HG03460 (cell line): ENCODE measurements around the gene PRR27.

Experiments used
- ATAC-seq: cut with Tn5 transposase; IDR thresholded peaks from one replicate; pipeline ENCODE4 v1.9.1; 2021; ENCODE audit not compliant: unreplicated experiment

Gene PRR27

DNA sequence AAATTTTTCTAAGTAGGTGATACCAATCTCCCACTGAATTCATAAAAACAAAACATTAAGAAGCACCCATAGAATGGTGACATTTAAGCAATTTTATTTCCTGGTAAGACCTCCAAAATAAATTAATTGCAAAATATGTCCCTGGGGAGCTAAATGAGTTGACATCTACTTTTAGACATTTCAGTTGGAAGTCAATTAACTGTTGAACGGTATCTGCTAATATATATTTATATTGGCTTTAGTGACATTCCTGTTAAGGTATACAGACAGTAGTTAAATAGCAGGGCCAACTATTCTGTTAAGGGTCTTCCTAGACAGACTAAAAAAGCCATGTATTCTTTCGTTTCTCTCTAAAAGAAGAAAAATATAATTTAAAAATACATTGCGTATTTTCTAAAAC is at the start of gene PRR27:
Gene PRR27 (plus strand): TSS at position 301 of the 400 bp plus-strand sequence. CDS start 139 bp downstream, outside the sequence.
- ATAC-seq = no peak

DNA sequence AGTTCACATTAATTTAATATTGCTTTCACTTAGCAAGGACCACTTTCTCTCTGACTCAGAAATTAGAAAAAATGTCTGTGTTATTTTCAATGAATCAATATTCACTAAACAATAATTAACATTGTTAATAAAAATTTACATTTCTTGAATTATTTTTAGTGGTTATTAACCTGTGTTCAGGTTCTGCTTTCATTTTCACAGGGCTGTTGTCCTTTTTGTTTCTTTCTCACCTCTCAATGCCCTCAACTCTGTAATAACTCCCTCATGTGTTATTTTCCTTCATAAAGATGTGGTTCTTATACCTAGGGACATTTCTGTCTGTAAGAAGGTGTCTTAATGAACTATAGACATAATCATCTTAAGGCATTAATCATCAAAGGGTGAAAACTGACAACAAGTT is 43.1 kb upstream of the PRR27 start:
- ATAC-seq = peak; percentile 86

DNA sequence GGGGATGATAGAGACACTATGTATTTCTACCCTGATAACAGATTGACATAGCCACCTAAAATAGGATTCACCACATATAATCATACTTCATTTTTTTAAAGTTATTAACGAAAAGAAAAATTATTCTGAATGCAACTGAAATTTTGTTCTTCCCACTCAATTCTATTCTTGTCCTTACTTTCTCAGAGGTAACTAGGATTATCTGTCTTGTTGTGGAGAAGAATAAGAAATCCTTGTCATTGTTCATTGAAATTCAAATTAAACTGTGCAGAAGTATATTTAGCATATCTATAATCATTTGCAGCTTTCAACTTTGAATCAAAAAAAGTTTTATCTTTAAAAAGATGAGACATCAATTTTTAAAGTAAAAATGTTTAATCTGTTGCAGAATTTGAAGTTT is 40.4 kb upstream of the PRR27 start:
- ATAC-seq = no peak

DNA sequence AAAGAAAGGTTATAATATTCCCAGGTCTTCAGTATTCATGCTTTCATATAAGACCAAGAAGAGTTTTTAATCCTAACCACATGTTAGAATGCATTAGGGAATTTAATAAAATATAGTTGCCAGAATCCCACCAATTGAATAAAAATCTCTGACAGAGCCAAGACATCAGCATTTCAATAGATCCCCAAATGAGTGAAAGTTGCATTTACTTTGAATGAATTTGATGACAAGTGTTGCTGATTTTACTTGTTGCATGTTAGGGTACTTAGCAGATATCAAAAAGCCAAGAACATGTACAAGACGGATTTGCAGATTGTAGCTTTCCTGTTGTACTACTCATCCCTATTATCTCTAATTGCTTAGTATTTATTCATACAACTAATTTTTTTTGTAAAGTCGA is 39.9 kb upstream of the PRR27 start:
- no peak for ATAC-seq

DNA sequence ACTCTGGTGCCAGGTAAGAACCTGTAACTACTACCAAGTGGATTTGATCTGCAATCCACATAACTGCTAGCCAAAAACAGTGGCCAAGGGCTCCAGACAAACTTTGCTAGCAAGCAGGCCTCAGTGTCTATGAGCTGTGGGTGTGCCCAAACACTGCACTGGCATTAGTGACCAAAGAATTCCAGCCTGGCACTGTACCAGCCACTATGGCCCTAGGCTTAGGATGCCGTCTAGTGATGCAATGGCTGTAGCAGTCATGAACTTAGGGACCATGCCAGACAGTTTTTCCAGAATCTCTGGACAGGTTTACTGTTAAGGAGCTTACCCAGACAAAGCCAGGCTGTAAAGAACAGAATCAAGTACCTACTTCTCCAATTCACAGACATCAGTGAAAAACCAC is 33.7 kb upstream of the PRR27 start:
- ATAC-seq = no peak

DNA sequence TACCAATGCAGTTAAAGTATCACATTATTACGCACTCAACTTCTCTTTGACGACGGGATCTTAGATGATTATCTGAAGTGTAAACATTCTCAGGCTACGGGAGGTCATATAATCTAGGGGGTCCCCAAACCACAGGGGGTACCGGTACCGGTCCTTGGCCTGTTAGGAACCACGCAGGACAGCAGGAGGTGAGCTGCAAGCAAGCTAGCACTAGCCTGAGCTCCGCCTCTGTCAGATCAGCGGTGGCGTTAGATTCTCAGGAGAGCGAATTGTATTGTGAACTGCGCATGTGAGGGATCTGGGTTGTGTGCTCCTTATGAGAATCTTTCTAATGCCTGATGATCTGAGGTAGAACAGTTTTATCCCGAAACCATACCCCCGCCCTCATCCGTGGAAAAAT is 20.6 kb upstream of the PRR27 start:
- ATAC-seq = no peak

DNA sequence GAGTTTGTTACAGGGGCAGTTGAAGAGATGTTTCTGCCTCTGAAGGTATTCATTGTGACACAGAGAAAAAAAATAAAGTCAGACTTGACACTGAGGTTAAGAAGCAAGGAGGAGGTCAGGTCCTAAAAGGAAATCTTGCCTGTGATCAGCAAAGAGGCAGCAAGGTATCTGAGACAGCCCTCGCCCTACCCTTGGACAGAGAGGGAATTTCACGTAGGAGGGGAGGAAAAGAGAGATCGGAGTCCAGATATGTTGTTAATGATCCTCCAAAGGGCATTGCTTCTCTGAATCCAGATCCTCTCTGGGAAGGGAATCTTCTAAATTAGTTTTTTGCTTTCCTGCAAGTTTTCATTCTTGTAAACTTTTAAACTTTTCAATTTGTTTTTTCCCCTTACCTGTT is 15.3 kb upstream of the PRR27 start:
- no peak for ATAC-seq

DNA sequence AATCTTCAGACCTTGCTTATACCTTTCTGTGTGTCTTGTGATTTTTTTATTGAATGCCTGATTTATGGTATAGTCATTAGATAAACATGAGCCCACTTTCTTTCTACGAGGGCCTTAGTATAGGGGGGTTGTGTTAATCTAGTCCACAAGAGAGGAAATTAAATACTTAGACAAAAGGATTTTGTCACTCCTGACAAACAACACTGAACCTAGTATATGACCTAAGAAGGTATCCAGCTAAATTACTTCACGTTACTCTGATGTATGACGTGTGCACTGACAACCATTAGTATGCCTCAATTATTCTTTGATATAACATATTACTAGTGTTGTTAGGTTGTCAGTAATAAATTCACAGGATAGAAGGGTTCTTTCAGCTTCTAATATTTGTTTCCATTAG is 2.8 kb upstream of the PRR27 start:
- no peak for ATAC-seq

DNA sequence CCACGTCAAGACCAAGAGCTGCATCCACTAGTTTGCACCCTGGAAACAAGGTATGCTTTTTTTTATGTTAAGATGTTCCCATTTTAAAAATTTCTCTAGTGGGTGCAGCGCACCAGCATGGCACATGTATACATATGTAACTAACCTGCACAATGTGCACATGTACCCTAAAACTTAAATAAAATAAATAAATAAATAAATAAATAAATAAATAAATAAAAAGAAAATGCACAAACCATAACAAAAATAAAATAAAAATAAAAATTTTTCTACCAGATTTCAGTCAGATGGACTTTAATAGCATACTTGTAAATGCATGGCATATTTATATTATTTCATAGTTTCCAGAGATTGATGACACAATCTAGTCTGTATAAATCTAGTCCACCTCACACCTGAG is 1.9 kb upstream of the PRR27 start:
- ATAC-seq = no peak

DNA sequence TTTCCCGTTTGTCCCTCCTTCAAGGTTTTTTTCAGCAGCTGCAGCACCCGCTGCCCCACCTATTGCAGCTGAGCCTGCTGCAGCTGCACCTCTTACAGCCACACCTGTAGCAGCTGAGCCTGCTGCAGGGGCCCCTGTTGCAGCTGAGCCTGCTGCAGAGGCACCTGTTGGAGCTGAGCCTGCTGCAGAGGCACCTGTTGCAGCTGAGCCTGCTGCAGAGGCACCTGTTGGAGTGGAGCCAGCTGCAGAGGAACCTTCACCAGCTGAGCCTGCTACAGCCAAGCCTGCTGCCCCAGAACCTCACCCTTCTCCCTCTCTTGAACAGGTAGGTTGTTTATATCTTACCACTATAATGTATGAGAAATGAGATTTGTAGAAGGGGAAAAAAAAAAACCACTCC is 4.5 kb downstream of the PRR27 start:
- no peak for ATAC-seq

DNA sequence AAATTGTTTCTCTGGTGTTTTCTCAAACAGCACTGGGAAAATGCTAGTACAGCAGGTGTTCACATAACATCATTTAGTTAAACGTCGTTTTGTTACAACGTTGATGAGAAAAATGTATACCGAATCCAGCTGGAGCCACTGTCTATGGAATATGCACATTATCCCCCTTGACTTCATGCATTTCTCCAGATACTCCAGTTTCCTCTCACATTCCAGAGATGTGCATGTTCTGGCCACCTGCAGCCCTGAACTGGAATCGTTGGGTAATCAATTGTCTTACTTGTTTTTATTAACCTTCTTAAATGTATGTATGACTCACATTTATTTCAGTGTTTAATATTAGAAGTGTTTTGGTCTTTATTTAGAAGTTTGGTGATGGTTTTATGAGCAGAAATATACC is 23.1 kb downstream of the PRR27 start:
- no peak for ATAC-seq

DNA sequence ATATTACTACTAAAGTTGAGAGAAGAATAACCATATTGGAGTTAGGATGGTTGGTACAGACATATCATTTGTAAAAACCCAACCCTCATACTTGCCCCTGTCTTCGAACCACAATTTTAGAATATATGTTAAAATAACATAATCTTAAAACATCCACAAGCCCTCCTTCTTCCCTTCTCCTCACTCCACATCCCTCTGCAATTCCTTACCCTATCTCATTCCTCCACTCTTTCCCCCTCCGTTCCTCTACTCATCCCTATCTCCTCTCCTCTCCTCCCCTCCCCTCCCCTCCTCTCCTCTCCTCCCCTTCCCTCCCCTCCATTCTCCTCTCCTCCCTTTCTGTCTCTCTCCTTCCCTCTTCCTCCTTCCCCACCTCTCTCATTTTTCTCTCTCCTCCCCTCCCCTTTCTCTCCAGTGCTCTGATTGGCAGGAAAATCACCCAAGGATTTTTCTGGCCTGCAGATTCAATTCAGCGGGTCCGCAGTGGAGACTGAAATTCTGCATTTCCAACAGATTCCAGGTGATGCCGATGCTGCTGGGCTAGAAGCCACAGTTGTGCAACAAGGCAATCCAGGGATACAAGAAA is 24.1 kb downstream of the PRR27 start:
- no peak for ATAC-seq

DNA sequence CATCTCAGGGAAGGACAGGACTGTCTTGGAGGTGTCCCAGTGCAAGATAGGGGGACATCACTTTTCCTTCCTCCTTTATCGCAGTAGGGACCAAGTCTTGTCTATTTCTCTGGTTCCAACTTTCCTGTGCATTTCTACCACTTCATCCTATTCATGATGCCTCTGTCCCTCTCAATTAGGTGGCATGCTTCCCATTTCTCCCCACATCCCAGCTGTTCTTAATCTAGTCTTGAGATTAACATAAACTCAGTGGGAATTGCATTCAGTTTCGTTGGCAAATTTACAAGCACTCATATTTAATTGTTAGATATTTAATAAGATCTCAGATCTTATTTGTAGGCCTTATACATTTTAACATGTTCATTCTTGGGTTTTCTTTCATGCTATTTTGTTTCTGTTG is 25.8 kb downstream of the PRR27 start:
- ATAC-seq = no peak

DNA sequence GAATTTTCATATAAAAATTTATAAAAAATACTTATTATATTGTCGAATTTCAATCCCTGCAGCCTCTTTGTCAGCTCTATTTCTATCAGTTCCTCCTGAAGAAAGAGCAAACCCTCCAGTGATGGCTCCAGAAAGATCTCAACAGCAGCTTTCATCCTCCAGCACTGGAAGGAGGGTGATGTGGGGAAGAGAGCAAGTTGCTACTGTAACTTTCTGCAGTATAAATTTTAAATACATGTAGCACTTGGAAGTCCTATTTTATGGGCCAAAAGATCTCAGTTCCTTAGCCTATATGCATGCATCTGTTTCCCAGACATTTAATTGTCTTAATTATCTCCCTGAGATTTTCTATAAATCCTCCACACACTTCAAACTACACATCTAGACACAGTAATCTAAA is 27.8 kb downstream of the PRR27 start:
- no peak for ATAC-seq

DNA sequence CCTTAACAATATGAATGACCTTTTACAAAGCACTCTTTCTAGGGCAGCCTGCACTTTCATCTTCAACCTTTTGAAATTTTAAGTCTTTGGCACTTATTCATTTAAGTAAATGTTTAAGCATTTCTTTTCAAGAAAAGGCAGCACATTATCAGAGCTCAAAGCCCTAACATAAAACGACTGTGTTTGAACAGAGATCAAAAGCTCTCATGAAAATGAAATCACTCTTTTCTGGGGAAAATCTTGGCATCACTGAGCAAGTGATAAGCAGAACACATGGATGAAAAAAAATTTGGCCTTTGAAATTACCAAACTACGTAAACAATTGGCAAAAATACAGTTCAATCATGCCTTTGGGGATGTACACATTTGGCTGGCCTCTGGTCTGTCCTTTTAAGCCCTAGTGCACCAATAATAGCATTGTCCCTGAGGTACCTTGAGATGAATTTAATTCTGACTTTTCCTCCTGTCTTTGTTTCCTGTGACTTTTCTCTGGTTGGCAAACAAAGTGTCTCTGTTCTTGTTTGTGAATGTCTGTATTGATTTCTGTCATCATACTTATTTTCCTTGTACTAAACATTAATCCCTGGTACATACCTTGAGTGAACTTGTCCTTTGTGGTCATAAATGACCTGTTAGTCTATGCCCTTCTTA is 28.6 kb downstream of the PRR27 start:
- no peak for ATAC-seq

DNA sequence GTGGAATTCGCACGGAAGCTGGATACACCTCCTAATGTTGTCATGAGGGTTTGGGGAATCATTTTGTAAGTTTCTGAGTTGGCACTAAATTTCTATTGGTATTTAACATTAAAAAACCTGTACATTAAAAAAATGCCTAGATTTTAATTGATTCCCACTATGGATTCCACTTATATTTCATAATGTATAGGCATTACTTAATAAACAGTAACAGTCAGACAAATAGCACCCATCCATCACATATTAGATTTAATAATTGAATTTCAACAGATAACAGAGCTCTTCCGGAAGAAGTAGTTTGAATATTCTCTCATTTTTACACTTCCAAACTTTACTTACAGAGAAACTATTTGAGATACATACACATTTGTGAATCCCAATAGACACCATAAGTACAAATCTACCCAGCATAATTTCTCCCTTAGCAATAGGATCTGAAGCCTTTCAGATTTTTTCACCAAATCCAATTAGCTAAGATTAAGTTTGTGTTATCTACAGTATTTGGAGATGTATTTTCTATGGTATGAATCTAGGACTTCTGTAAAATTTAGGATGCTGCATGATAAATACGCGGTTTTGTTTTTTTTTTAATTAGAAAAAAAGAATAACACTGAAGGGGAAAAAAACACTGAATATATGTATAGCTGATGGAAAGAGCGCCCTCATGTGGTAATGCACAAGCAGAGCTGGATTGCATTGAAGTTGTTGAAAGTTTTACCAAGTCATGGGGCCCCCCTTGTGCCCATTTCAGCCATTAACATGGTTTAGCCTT is 29.3 kb downstream of the PRR27 start:
- ATAC-seq = peak; percentile 79

DNA sequence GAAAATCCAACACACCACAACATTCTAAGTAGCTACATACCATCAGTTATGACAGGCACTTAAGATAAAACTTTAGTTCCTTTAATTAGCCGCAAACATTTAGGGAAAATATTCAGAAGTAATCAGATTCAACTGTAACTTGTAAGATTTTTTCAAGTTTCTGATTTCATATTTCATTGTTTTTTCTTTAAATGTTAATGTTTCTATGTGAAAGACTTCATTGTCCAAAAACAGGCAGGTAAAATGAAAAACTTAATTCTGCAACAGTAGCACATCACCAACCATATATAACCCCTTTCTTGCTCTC is 29.9 kb downstream of the PRR27 start:
- no peak for ATAC-seq

DNA sequence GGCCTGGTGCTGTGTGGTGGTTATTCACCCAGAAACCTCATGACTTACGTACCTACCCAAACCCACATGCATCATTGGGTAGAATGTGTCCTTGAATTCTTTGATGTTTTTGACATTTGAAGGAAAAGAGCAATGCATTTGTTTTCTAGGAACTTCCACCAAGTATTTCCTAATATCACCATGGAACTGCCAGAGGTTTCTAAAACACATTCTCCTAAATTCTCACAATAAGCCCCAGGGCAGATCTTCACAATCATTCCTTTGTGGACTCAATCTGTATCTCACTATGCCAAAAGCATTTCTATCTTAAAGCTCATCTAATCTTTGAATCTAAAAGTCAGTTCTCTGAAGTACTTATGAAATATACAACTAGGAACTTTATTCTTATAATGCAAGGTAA is 33.2 kb downstream of the PRR27 start:
- ATAC-seq = no peak

DNA sequence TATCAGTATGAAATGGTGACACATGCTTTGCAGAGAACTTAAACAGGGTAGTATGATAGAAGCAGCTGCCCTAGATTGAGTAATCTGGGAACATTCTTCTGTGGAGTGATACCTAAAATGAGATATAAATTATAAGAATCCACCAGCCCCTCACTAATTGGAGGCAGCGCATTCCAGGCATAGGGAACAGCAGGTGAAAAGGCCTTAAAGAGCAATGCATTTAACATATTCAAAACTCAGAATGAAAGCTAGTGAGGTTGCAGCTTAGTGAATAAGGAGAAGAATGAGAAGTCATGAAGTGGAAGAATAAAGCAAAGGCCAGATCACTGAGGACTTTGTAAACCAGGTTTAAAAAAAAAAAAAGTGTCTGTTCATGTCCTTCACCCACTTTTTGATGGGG is 36.5 kb downstream of the PRR27 start:
- no peak for ATAC-seq

DNA sequence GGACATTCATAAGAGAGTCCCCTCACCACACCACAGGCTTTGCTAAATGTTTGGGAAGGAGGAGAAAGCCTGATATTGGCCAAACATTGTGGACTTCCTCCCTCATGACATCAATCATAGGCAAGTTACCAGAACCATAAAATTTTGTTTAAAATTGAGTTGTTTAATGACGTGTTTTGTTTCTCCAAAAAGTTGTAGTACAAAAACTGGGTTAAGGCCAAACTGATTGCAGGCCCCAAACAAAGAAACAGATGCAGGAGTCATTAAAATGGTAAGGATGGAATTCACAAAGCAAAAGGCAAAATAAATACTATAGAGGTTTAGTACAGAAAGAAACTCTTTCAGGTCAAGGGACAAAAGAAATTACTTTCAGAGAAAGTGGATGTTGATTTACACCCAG is 37.6 kb downstream of the PRR27 start:
- ATAC-seq = no peak

DNA sequence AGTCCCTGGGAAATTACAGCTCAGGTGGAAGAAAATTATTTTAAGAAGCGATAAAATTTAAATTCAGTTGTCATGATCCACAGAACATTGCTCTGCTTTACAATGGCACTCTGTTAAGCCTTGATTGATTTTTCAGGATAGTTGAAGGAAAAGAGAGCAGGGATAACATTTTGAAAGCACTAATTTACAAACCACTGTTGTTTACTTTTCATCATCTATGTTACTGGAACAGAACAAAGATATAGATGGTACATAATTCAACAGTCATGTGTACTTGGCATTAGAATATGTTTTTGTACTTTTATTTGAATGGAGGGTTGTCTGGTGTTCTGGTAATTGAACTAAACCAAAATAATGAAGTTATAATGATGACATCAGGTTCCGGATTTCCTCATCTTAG is 38.9 kb downstream of the PRR27 start:
- no peak for ATAC-seq

DNA sequence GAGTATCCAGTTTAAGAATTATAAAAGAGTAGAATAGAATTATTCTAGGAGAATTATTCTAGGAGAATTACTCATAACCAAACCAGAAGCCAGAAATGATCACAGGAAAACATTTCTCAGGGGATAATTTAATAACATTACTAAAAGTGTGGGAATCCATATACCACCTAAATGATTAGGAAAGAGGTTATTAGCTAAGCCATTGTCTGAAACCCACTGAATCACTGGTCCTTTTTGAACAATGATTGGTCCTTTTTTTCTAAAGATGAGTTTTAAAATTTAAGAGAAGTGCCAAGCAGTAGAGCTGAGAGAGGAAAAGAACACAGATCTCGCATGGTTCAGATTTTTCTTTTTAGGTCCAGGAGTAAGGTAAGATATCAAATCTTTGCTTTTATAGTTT is 41.4 kb downstream of the PRR27 start, which contains the start of gene ODAM:
Gene ODAM (plus strand): TSS at position 301 of the 400 bp plus-strand sequence. CDS start 819 bp downstream, outside the sequence.
- no peak for ATAC-seq

DNA sequence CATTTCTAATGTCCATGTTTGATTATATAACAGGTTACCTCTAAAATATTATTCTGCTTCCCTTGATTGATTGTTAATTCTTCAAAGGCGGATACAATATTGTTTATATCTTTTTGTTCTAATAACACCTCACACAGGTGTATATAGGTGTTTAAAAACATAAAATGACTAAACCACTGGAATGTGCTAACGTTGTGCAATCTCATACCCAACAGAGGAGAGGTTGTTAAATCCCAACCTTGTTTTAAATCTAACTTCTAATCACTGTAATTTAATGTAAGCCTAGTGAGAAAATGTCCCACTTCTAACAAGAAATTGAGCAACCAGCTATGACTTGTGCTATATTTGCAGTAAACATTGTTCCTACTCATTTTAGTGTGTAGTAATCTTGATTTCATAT is 42.8 kb downstream of the PRR27 start:
- ATAC-seq = no peak
